ENCODE measurements around the gene HAUS3. TPM values are rescaled to one million over a fixed set of nuclear protein-coding genes. Genes with fewer than 3 reads are reported as not detected.

The HAUS3 gene
- total and polyA plus RNA-seq, 7 donors, result 4.2 to 16.1 (median 5.3) TPM

DNA sequence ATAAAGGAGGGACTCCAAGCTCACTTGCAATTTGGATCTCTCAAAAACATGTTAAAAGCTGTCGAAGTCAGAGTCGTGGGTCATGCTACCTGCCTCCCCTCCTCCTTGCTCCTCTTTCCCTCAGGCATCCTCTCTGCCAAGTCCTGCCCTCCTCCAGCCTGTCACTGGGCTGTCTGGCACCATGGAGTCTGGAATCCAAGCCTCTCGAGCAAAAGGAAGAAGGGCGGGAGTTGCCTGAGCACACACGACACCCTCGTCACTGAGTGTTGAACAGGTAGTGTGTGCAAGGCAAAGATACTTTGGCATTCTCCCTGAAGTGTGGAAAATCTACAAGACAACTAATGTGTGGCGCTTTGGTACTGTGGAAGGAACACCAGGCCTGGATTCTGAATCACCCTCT, 62.2 kb downstream of the HAUS3 start:
- H3K27me3 ChIP-seq (ENCODE audit: insufficient read depth in 3 of 3, low read length in 2 of 3), result no peaks in the 10 kb centered on the region
- no peaks in the 10 kb centered on the region for H3K9me3 ChIP-seq
- TF ChIP-seq, protein P1, sequence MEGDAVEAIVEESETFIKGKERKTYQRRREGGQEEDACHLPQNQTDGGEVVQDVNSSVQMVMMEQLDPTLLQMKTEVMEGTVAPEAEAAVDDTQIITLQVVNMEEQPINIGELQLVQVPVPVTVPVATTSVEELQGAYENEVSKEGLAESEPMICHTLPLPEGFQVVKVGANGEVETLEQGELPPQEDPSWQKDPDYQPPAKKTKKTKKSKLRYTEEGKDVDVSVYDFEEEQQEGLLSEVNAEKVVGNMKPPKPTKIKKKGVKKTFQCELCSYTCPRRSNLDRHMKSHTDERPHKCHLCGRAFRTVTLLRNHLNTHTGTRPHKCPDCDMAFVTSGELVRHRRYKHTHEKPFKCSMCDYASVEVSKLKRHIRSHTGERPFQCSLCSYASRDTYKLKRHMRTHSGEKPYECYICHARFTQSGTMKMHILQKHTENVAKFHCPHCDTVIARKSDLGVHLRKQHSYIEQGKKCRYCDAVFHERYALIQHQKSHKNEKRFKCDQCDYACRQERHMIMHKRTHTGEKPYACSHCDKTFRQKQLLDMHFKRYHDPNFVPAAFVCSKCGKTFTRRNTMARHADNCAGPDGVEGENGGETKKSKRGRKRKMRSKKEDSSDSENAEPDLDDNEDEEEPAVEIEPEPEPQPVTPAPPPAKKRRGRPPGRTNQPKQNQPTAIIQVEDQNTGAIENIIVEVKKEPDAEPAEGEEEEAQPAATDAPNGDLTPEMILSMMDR (IDR thresholded peaks at IDR 0.05), result no peak
- DNase-seq (no peak), ATAC-seq (no peak)
- intact Hi-C loops (cut with DNase I), result loop anchor here (10.0 kb wide), 2 partner anchors 185 to 265 kb away; no protein-coding TSS in a partner anchor
- H3K4me1 ChIP-seq, result no peaks in the 10 kb centered on the region
- no peaks in the 10 kb centered on the region for H3K36me3 ChIP-seq (ENCODE audit: insufficient read depth in 1 of 2, low read depth in 1 of 2)
- 80 to 86% (median 85%) methylated on average over 7 of the region's 7 CpGs for WGBS, 3 donors
- no peak overlapping the region for H3K4me3 ChIP-seq
- H3K27ac ChIP-seq, result no peak overlapping the region

DNA sequence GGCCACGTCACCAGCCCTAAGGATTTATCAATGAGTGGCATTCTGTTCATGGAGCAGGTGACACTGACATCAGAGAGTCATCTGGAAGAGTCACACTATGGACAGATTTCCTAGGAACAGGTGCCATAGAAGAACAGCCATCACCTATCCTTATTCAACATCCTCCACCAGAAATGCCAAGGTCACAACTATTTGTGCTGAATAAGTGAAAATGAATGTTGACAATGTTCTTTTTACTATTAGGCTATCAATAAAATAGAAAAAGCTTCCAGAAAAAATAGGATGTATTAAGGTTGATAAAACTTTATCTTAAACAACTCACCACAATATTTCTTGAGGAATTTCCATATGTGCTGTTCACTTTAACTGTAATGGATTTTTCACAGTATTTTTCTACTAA, 62.9 kb downstream of the HAUS3 start:
- 93 to 95% (median 94%) methylated on average over 1 of the region's 1 CpG for WGBS, 3 donors
- TF ChIP-seq, protein P1 (IDR thresholded peaks at IDR 0.05), result no peak
- Histone ChIP-seq H3K4me1 (no peaks in the 10 kb centered on the region), H3K4me3 (no peak overlapping the region), H3K9me3 (no peaks in the 10 kb centered on the region), H3K36me3 (ENCODE audit: insufficient read depth in 1 of 2, low read depth in 1 of 2) (no peaks in the 10 kb centered on the region), H3K27ac (no peak overlapping the region), H3K27me3 (ENCODE audit: insufficient read depth in 3 of 3, low read length in 2 of 3) (no peaks in the 10 kb centered on the region)
- intact Hi-C loops (cut with DNase I), result no loop called here
- no peak for ATAC-seq
- no peak for DNase-seq

Other genes with a start within 250 kb of the HAUS3 start
- gene NELFA, start 233.1 kb downstream of the HAUS3 start, total RNA-seq, result 10 to 100 TPM; 11.4 to 20.2 (median 12.2) TPM
- 10 to 100 TPM; 13.2 to 16.5 (median 15.2) TPM for gene NELFA, start 233.1 kb downstream of the HAUS3 start, polyA plus RNA-seq
- gene NAT8L, start 182.8 kb downstream of the HAUS3 start, total RNA-seq, result 1 to 10 TPM; 3.4 to 7.2 (median 4.8) TPM
- gene NAT8L, start 182.8 kb downstream of the HAUS3 start, polyA plus RNA-seq, result 1 to 10 TPM in 2 of 3 donors, under 1 TPM in 1; 0.72 to 1.7 (median 1.5) TPM
- 1 to 10 TPM in 3 of 4 donors, under 1 TPM in 1; 0.84 to 3.0 (median 1.8) TPM for gene POLN, start within 50 bp of the HAUS3 start, total RNA-seq
- under 1 TPM; 0.44 to 0.95 (median 0.80) TPM for gene POLN, start within 50 bp of the HAUS3 start, polyA plus RNA-seq
- gene MXD4, start 20.0 kb upstream of the HAUS3 start, total RNA-seq, result 10 to 100 TPM; 18.8 to 36.7 (median 35.3) TPM
- gene MXD4, start 20.0 kb upstream of the HAUS3 start, polyA plus RNA-seq, result 10 to 100 TPM; 15.4 to 29.9 (median 23.3) TPM
- 1 to 10 TPM; 3.4 to 7.7 (median 5.0) TPM for gene ZFYVE28, start 176.5 kb upstream of the HAUS3 start, total RNA-seq
- 1 to 10 TPM; 1.7 to 2.9 (median 2.1) TPM for gene ZFYVE28, start 176.5 kb upstream of the HAUS3 start, polyA plus RNA-seq
- gene CFAP99, start 176.8 kb upstream of the HAUS3 start, total RNA-seq, result not detected
- gene CFAP99, start 176.8 kb upstream of the HAUS3 start, polyA plus RNA-seq, result under 1 TPM in 2 of 3 donors, not detected in 1; 0.03 TPM
- 10 to 100 TPM; 20.1 to 37.7 (median 31.3) TPM for gene RNF4, start 227.0 kb upstream of the HAUS3 start, total RNA-seq
- 10 to 100 TPM; 18.1 to 50.2 (median 30.7) TPM for gene RNF4, start 227.0 kb upstream of the HAUS3 start, polyA plus RNA-seq

Data from psoas muscle (tissue), 8 donors.